Measurements from ENCODE around the gene TGM2.

The TGM2 gene

DNA sequence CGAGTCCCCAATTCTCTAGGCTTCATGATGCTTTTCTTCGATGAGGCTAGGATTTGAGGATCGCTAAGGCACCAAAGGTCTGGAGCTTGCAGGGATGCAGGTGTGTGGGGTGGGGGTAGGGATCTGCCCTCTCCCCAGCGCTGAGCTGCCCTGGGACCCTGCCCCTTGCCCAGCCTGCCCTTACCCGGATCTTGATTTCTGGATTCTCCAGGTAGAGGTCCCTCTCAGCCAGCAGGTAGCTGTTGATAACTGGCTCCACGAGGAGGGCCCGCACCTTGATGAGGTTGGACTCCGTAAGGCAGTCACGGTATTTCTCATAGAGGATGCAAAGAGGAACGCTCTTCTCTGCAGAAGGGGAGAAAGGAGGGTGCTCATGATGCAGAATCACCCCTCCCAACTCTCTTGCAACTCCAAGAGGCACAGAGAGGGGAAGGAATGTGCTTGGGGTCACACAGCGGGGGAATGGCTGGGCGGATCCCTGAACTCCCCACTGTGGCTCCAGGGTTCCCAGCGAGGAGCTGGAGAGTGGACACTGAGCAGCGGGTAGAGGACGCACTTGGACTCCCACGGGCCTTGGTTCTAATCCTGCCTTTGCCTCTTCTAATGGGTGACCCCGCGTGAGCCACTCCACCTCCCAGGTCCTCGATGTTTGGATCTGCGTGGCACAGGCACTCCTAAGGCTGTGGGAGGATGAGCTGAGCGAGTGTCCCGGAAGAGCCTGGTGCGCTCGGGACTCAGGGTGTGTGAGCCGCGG lies 32.7 kb downstream of the TGM2 start:
- no peak for DNase-seq (ENCODE audit: low spot score)

DNA sequence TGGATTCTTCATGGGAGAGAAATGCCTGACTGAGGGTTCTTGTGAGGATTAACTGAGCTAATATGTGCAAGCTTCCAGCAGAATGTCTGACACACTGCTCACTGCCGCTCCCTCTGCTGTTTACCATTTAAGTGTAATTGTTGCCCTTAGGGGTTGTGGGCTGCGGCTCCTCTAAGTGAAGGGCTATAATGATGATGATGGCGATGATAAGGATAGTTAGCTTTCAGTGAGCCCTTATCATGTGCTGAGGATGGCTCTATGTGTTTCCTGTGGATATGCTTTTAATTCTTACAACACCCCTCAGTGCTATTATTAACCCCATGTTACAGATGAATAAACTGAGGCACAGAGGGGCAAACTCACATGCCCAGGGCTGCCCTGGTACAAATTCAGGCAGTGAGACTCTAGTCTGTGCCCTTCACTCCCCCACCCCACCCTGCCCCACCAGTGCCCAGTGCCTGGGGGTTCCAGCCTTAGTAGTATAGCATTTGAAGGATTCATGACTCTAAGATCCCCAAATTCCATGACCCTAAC lies 33.4 kb downstream of the TGM2 start:
- no peak for DNase-seq (ENCODE audit: low spot score)

DNA sequence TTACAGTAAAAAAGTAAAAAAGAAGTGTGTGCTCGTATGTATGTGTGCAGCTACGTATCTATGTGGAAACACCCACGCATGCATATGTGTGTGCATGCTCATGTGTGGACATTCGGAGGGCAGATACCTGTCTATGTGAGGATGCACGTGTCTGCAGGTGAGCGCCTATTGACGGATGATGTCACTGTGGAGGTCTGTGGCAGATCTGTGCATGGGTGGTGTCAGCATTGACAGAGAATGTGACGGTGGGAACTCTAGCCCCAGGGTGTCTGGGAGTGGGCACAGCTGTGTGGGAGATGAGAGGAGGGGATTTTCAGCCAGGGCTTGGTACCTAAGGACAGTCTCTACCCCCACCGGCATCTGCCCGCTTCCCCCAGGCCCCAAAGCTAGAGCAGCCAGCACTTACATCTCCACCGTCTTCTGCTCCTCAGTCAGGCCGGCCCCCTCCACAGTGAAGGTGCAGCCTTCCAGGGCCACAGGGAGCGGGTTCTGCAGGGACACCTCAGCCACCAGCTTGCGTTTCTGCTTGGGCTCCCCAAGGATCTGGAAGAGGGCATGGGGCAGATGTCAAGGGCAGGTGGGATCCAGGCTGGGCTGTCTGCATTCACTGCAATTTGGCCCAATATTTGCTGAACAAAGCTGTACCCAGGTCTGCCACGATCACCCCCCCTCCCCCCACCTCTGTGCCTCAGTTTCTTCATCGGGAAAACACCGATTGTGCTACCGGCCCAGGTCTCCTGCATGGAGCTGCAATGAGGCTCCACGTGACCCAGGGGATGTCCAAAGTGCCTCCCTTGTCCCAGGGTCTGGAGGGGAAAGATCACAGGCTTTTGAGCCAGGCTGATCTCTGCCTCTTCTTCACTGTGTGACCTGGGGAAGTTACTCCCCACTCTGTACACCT lies 34.1 kb downstream of the TGM2 start:
- DNase-seq (ENCODE audit: low spot score): no peak

DNA sequence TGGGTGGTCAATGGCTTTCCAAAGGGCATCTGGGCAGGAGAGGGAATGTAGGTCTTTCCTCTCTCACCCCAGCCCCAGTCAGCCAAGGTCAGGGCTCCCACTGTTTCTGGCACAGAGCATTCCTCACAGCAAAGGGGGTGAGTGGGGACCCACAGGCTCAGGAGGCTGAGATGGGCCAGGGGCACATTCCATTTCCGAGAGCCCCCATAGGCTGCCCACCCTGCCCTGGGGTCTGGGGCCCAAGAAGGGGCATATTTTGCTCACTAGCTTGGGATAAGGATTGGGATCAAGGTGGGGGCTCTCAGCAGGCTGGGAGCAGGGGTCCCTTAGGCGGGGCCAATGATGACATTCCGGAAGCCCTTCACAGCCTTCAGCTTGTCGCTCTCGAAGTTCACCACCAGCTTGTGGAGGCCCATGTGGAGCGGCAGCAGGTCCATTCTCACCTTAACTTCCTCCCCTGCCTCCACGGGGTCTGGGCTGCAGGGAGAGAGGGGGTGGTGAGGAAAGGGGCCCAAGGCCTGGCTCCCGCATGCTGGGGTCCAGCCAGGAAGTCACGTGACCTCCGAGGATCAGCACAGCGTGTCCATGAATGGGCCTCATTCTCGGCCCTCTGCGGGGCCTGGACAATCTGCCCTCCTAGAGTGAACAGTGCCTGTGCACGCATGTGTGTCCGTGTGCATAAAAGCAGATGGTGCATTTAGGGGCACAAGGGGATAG lies 35.0 kb downstream of the TGM2 start:
- DNase-seq (ENCODE audit: low spot score): no peak

DNA sequence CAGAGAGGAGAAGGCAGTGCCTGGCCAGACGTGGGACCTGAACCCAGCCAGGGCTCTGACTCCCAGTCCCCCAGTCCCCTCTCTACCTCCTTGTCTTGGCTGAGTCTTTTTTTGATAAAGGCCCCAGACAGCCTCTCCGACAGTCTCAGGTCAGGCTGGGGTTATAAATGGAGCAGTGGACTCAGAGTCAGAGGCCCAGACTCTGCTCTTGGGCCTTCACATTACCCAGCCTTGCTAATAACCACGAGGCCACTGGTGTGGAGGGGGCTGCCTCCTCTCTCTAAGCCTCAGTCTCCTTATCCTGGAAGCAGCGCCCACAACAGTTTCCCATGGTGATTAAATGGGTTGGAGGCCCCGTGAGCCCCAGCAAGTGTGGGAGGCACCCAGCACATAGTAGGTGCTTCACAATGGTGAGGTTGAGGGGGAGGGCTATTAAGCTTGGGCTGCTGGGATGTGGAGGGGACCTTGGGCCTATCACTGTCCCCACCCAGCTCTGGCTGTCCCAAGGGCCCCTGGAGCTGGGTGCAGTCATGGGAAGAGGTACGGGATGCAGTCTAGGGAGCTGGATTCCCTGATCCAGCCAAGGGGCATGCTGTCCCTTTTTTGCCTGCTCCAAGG lies 35.7 kb downstream of the TGM2 start:
- no peak for DNase-seq (ENCODE audit: low spot score)

DNA sequence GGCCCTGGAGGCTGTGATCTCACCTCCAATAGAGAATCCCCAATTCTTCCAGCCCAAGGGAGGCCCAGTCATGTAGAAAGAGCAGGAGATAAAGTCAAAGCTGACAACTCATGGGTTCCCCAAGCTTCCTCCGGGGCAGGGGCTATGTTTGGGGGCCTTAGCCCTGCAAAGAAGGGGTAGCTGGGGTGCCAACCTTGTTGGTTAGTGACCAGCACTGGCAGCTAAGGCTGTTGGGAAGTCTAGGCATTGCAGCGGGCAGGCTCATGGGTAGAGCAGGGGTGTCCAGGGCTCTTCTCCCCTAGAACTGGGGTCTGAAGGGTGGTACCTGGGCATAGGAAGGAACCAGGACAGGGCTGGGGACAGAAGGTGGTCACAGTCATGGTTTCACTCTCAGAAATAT lies 36.4 kb downstream of the TGM2 start:
- no peak for DNase-seq (ENCODE audit: low spot score)

DNA sequence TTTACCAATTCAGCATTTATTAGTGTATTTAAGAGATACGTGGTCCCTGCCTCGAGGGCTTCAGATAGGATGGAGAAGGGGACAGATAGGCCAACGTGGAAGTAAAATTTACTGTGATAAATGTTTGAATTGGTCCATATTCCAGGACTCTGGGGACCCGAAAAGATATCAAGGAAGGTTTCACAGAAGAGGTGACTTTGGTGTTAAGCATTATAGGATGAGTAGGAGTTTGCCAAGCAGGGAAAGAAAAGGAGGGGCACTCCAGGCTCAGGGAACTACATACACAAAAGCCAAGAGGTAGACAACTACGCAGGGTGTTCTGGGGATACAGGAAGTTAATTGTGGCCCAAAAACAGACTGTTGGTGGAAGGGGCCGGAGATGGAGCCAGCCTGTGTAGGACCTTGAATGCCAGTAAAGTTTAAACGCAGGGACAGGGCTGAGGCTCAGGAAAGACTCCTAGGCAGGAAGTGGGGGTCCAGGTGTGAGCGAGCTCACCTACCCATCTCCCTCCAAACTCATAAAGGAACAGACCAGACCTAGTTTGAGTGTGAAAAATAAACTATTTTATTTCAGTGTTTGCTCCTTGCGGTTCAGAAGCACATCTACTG lies 37.0 kb downstream of the TGM2 start:
- DNase-seq (ENCODE audit: low spot score): no peak

DNA sequence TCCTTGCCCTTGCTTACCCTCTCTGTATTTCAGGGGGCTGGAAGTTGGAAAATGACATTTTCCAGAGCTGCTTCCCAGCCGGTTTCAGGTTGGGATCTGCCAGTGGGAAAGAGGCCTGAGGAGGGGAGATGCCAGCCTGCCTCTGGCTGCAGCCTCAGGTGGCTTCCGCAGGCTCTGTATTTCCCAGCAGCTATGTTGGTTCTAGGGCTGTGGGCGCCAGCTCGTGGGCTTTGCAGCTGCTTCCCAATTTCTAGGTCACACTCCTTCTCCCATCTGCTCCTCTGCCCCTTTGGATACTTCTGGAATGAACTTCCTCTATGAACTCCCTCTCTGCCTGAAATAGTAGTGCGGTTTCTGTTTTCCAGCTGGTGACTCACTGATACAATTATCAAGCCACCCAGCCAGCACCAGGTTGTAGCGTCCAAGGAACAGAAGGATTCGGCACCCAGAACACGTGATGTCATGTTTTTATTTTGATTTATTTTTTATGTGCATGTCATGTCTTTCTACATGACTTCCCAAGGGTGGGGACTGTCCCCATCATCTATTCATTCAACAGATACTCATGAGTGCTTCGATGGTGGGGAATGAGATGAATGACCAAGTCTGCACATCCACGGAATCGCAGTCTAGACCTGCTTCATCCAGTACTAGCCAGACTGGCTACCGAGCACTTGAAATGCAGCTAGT lies 38.0 kb downstream of the TGM2 start:
- peak; percentile 27 for DNase-seq (ENCODE audit: low spot score)

DNA sequence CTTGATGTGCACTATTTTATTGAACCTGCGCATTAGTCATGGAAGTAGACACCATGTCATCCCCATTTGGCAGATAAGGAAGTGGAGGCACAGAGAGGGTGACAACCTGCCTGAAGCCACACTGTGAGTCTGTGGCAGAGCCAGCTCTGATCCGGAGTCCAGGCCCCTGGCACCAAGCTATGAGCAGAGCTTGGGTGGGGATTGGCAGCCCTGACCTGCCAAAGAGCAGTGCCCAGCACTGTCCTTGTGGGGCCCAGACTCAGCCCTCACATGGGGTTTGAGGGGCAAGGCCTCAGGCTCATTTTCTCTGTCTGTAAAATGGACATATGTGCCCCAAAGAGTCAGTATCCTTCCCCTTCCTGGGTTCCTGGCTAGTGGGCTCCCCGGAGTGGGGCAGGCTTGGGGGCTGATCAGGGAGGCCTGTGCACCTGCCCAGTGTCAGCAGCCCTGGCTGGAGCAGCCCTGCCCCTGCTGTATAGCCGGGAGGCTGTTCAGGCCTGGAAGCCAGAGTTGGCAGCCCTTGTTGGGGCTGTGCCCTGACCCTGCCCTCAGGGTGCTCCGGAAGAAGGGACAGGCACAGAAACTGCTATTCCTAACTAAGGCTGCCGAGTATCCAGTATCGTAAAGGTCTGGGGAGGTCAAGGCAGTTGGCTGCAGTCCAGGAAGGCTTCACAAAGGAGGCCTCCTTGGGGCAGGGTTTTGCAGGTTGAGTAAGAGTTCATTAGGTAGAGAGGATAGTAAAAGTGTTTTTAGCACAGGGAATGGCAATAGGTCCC lies 38.7 kb downstream of the TGM2 start:
- DNase-seq (ENCODE audit: low spot score): no peak

DNA sequence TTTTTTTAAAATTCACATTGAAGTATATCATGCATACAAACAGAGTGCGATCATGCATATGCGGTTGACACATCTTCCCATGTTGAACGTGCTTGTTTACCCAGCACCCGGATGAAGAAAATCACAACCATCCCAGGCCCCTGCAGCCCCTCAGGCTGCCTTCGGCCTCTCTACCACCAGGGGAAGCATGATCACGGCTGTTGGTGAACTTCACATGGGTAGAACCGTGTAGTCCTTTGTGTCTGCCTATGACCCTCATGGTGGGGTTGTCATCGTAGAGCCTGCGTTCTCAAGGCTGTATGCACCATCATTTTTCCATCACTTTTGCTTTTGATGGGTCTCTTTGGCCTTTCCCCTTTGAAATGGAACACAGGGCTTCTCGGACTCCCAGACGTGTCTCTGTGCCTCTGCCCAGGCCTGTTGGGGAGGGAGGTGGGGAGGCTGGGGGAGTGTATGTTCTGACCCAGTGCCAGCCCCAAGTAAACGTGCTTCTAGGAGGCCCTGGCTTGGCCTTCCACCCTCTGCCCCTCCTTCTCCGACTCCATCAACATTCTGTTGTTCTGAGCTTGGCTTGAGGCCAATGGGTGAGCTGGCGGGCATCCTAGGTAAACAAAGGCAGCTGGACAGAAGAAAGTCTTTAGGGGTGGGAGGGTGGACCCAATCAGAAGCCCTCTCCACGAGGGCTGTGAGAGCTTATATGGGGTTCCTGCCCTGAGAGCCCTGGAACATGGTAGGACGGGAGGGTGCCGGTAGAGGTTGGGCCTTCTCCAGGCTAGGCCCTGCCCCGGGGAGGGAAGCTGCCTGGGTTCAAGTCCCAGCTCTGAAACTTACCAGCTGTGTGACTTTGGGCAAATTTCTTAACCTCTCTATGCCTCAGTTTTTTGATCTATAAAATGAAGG lies 39.7 kb downstream of the TGM2 start:
- DNase-seq (ENCODE audit: low spot score): no peak

DNA sequence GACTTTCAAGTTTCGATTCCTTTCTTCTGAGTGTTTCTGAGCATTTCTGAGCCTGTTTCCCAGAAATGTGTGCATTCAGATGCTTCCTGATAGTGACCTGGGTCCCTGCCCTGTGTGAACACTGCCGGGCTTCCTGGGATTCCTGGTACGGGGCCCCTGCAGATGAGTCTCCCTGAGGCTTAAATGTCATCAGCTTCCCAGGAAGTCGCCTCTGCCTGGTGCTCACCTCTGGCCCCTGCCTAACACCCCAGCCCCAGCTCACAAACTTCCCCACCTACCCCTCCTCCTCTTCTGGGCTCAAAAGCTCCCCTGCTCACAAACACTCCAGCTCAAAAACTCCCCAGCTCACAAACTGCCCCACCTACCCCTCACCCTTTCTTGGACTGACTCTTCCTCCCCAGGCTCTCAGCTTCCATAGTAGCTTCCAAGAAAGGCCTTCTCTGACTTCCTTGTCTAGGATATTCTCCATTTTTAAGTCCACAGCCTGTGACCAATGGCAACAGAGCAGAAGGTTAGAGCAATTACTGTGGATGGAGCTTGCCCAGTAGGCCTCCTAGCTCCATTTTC lies 42.0 kb downstream of the TGM2 start:
- no peak for DNase-seq (ENCODE audit: low spot score)

DNA sequence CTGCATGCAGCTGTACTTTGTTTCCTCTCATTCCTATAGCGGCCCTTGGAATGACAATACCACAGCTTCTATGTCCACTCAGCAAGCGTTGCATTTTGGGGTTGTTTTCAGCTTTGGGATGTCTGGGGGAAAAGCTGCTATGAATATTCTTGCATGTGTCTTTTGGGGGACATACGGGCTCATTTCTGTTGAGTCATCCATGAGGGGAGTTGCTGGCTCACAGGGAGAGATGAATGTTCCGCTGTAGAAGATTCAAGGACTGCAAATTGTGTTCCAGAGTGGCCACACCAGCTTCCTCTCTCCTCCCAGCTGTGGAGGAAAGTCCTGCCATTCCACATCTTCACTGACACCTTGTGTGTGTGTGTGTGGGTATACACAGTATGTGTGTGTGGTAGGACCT lies 43.3 kb downstream of the TGM2 start:
- DNase-seq (ENCODE audit: low spot score): no peak

DNA sequence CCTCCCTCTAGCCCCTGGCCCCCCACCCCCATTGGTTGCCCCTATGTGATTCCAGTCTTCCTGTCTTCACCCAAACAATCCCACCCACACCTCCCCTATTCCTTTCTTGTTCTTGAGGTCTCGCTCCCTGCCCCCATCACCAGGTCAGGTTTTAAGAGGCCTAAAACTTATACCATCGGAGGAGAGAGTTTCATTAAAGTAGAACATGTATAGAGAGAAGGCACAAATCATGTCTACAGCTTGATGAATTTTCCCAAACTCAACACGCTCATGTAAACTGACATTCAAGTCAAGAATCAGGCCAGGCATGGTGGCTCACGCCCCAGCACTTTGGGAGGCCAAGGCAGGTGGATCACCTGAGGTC lies 44.5 kb downstream of the TGM2 start:
- no peak for DNase-seq (ENCODE audit: low spot score)

DNA sequence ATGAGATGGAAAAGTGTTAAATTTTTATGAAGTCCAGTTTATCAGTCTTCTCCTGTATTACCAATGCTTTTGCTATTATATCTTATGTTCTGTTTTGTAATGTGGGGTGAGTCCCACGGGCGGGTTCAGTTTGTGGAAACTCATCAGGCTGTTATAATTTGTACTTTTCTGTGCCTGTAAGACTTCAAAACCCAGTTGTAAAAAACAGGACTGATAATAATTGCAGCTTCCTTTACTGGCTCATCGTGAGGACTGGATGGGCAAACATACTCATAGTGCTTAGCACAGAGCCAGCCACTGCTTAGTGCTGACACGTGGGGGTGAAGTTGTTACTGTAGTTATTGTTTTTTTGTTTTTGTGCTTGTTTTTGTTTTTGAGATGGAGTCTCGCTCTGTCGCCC lies 45.6 kb downstream of the TGM2 start:
- DNase-seq (ENCODE audit: low spot score): no peak

DNA sequence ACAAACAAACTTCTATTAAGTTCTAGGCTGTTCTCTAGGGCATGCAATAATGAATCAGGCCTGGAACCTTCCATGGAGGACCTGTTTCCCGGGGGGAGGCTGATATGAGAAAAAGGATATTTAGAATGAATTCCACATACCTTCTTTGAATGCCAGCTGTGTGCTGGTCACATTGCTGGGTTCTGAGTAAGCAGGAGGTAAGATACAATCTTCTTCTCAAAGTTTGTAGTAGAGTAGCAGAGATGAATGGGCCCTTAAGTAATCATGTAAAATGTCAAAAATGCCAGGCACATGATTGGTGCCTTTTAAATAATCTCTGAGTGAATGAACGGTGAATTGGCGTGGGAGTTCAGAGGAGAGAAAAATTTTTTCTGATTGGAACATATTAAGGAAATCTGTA lies 47.4 kb downstream of the TGM2 start:
- no peak for DNase-seq (ENCODE audit: low spot score)

DNA sequence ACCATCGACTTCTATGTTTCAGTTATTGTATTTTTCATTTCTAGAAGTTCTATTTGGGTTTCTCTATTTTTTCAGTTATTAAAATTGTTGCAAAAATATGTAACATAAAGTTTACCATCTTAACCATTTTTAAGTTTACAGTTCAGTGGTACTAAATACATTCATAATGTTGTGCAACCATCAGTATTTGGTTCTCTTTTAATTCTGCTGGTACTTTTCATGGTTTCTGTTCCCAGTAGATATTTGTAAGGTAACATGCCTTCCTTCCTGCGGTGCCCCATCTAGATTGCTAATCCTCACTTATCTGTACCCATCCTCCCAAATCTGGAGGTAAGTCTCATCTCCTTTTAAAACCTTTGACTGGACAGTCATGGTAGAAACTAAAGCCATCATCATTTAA lies 47.9 kb downstream of the TGM2 start:
- DNase-seq (ENCODE audit: low spot score): no peak

DNA sequence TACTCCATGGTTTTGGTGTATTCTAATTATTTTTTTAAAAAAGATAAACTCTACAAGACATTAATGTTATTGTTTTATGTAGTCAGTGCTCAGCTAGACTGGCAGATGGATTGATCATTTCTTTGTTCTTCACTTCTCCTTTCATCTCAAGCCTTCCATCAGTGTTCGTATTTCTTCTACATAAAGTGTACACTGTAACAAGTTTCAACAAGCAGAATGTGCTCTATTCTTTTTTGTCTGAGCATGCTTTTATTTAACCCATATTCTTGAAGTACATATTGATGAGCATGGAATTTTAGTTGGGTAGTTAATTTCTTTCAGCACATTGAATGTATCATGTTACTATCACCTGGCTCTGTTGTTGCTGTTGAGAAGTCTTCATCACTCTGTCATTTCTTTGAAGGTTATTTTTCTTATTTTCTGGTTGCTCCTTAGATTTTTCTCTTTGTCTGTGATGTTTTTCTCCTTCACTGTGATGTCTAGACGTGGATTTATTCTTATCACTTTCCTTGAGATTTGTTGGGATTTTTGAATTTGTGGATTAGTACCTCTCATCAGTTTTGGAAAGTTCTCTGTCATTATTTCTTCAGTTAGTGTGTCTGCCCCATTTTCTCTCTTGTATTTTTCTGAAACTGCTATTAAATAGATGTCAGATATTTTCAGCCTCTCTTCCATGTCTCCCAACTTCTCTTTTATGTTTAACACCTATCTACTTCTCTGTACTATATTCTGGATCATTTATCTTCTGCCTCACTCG lies 48.5 kb downstream of the TGM2 start:
- DNase-seq (ENCODE audit: low spot score): no peak

DNA sequence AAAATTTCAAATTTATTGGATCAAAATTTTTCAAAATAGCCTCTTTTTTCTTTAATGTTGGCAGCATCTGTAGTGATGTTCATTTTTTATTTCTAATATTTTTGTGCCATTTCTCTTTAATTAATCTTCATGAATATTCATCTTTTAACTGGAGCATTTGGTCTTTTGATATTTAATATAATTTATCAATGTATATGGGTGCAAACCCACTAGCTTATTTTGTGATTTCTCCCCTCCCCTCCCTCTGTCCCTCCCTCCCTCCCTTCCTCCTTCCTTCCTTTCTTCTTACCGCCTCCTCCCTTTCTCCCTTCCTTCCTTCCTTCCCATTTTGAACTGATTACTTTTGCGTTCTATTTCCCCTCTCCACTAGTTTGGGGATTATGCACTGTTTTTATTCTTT lies 49.2 kb downstream of the TGM2 start:
- no peak for DNase-seq (ENCODE audit: low spot score)
